K562 (cell line): ENCODE results near the gene RGS14. TPM values are rescaled to one million over a fixed set of nuclear protein-coding genes. Genes with fewer than 3 reads are reported as not detected.

Experiments
- AFF1 ChIP-seq, 2 experiments: fragments of 450-650 bp; IDR thresholded peaks; 2 replicates each; pipeline ENCODE4 v1.6.1; 2018; ENCODE audit warnings: mild to moderate bottlenecking in 2 of 2, low read depth in 1 of 2; ENCODE audit not compliant: partially characterized antibody in 2 of 2
- ATF1 ChIP-seq, 2 experiments: fragments of 450-650 bp in 1 of 2; IDR thresholded peaks; 2 replicates each; pipeline ENCODE4 v1.6.1; 2016; ENCODE audit warnings: missing compliant biosample characterization in 1 of 2, missing genetic modification characterization in 1 of 2
- CBFA2T2 ChIP-seq: fragments of 450-650 bp; conservative IDR thresholded peaks from 2 replicates; pipeline ENCODE4 v1.6.1; 2017; ENCODE audit warnings: mild to moderate bottlenecking
- CBX3 ChIP-seq, 2 experiments: IDR thresholded peaks; 1 replicate in 1 of 2; 2 replicates in 1 of 2; pipeline ENCODE4 v1.6.1; 2012; ENCODE audit warnings: inconsistent platforms in 2 of 2, low read length in 2 of 2, borderline replicate concordance in 1 of 2, control low read depth in 1 of 2
- DLX4 ChIP-seq: fragments of 250-450 bp; sonication (Bioruptor Pico); IDR thresholded peaks from 2 replicates; pipeline ENCODE4 v1.6.1; 2021; ENCODE audit warnings: mild to moderate bottlenecking
- ELK3 ChIP-seq: fragments of 450-650 bp; formaldehyde crosslinking; IDR thresholded peaks from 2 replicates; pipeline ENCODE4 v1.4.0; 2020; ENCODE audit warnings: mild to moderate bottlenecking
- ESRRB ChIP-seq: fragments of 250-450 bp; sonication (Bioruptor Pico); IDR thresholded peaks from 2 replicates; pipeline ENCODE4 v1.5.0; 2020; ENCODE audit warnings: mild to moderate bottlenecking, moderate library complexity, borderline replicate concordance
- KDM4B ChIP-seq, 2 experiments: fragments of 450-650 bp in 1 of 2; sonication (generic) in 1 of 2; IDR thresholded peaks; 2 replicates each; pipeline ENCODE4 v1.6.1; 2016 to 2017; ENCODE audit warnings: borderline replicate concordance in 2 of 2, antibody characterized with exemption in 1 of 2, low read depth in 1 of 2, mild to moderate bottlenecking in 1 of 2
- MCM3 ChIP-seq: fragments of 450-650 bp; IDR thresholded peaks from 2 replicates; pipeline ENCODE4 v1.6.1; 2016
- MNT ChIP-seq, 2 experiments: fragments of 450-650 bp; conservative IDR thresholded peaks; 2 replicates each; pipeline ENCODE4 v1.6.1; 2017; ENCODE audit warnings: mild to moderate bottlenecking in 2 of 2, moderate library complexity in 2 of 2
- PCBP2 ChIP-seq: fragments of 200-400 bp; formaldehyde crosslinking; IDR thresholded peaks from 2 replicates; pipeline ENCODE4 v1.6.1; 2018; ENCODE audit warnings: low read length, low read depth, mild to moderate bottlenecking, moderate library complexity; ENCODE audit not compliant: poor library complexity, severe bottlenecking
- PKNOX1 ChIP-seq: fragments of 450-650 bp; IDR thresholded peaks from 2 replicates; pipeline ENCODE4 v1.6.1; 2016
- POU5F1 ChIP-seq: fragments of 150-350 bp; IDR thresholded peaks from 2 replicates; pipeline ENCODE4 v1.6.1; 2014; ENCODE audit warnings: borderline replicate concordance, low read length, low read depth, mild to moderate bottlenecking; ENCODE audit not compliant: partially characterized antibody
- RBM14 ChIP-seq: fragments of 200-400 bp; formaldehyde crosslinking; IDR thresholded peaks from 2 replicates; pipeline ENCODE4 v1.6.1; 2018; ENCODE audit warnings: low read depth, mild to moderate bottlenecking, low read length, moderate library complexity, borderline replicate concordance; ENCODE audit not compliant: insufficient read depth
- SRSF1 ChIP-seq: fragments of 200-400 bp; formaldehyde crosslinking; IDR thresholded peaks from 2 replicates; pipeline ENCODE4 v1.6.1; 2017; ENCODE audit warnings: mild to moderate bottlenecking, low read depth, low read length, moderate library complexity
- STAT5A ChIP-seq: IDR thresholded peaks from 2 replicates; pipeline ENCODE4 v1.6.1; 2012; ENCODE audit warnings: low read length, inconsistent platforms, borderline replicate concordance
- ZNF12 ChIP-seq: sonication (generic); formaldehyde crosslinking; IDR thresholded peaks from 2 replicates; pipeline ENCODE4 v1.4.0; 2020; ENCODE audit warnings: mild to moderate bottlenecking, missing genetic modification reagents
- polyA plus RNA-seq, 8 experiments: library from polyadenylated mRNA; depleted of rRNA in 4 of 8; stranded (reverse) in 5 of 8; unstranded in 3 of 8; fragments of >200 nt; fragmentation: Nextera tagmentation in 2 of 8; fragmentation: Illumina TruSeq in 1 of 8; extraction: Ambion mirVana in 2 of 8; extraction: Trizol in 1 of 8; gene quantifications; 2 replicates each; pipeline versions ENCODE4 v1.2.1 to v1.2.3, GENCODE V29; 2011 to 2014; ENCODE audit warnings: inconsistent platforms in 1 of 8, missing spikeins in 1 of 8
- total RNA-seq, 7 experiments: library from RNA; depleted of rRNA in 6 of 7; stranded (reverse); fragments of >200 nt in 6 of 7; fragmentation: Illumina TruSeq in 2 of 7; extraction: Trizol in 2 of 7; gene quantifications; 2 replicates each; pipeline versions ENCODE4 v1.2.1 to v1.2.3, GENCODE V29; 2011 to 2021; ENCODE audit warnings: low replicate concordance in 1 of 7

Gene RGS14
- total and polyA plus RNA-seq, 9 of the 15 experiments (the other 6 are each of a cell fraction or from before 2014, with no cell fraction given) = 0.28 to 75.9 (median 34.5) TPM

- TF ChIP-seq CBFA2T2 (peak; percentile 59), ELK3 (no peak), ATF1 (CRISPR knock-in tag; IDR thresholded peaks at IDR 0.05) (no peak), ATF1 (tag; IDR thresholded peaks at IDR 0.05) (0 out of 2 replicates have a peak, but pooled peaks have one; percentile 20), STAT5A (no peak), RBM14 (no peak), PCBP2 (no peak), MCM3 (no peak), DLX4 (no peak), AFF1 (IDR thresholded peaks at IDR 0.05; ENCODE audit: low read depth in 1 of 2, partially characterized antibody in 2 of 2) (no peak), MNT (conservative IDR thresholded peaks at IDR 0.05) (peak; percentile 96), SRSF1 (no peak), CBX3 (IDR thresholded peaks at IDR 0.05; ENCODE audit: borderline replicate concordance in 1 of 2, low read length in 2 of 2) (peak in 1 of 2 experiments; percentile 89; a peak in 2 of 3 replicates), KDM4B (IDR thresholded peaks at IDR 0.05; ENCODE audit: borderline replicate concordance in 2 of 2, low read depth in 1 of 2) (no peak), ZNF12 (CRISPR knock-in tag) (no peak), ESRRB (CRISPR knock-in tag) (no peak), POU5F1 (no peak), PKNOX1 (peak; percentile 50)
Measured at GRCh38 chr5:177390363-177391300, 32.9 kb downstream of the RGS14 start (continued).
